Measurements from ENCODE around the gene PCDHGB7. TPM values are rescaled to one million over a fixed set of nuclear protein-coding genes. Genes with fewer than 3 reads are reported as not detected.

PCDHGB7 gene
- polyA plus RNA-seq, 1 donor (not counting 4 experiments of a cell fraction or from before 2014, with no cell fraction given), result 0.69 TPM

DNA sequence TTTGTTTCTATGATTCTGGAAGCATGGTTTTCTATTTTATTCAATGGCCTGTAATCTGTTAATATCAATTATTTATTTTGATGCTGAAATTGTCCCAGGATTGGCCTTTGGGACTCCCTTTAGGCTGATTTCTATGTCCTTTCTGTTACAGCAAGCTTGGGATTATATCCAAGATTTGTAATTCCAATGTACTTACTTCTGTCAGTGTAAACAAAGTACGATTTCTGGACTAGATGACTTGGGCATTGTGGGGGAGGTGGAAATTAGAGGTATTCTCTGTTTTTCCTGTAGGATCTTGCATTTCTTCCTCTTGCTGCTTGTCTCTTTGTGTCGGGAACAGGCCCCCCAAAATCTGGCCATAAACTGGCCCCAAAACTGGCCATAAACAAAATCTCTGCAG lies 16.5 kb downstream of the PCDHGB7 start:
- no peak overlapping the region for H3K4me2 ChIP-seq (ENCODE audit: control insufficient read depth, extremely low read depth, insufficient read depth, low read depth, low read length)
- peaks cover 11% of the 10 kb centered on the region for H3K27me3 ChIP-seq (ENCODE audit: control insufficient read depth, extremely low read depth, insufficient read depth, low read length)
- H3K27ac ChIP-seq (ENCODE audit: control insufficient read depth, insufficient read depth, low read length), result no peak overlapping the region
- TF ChIP-seq EZH2 (IDR thresholded peaks at IDR 0.05; ENCODE audit: low read length) (no peak), CTCF (optimal IDR thresholded peaks at IDR 0.05 in 1 of 3, IDR thresholded peaks at IDR 0.05 in 1 of 3, conservative IDR thresholded peaks at IDR 0.05 in 1 of 3; ENCODE audit: extremely low read depth in 1 of 3, insufficient read depth in 2 of 3, low read length in 3 of 3) (no peak)
- no peaks in the 10 kb centered on the region for H3K9me1 ChIP-seq (ENCODE audit: control insufficient read depth, extremely low read depth, insufficient read depth, low read length)
- peaks cover 14% of the 10 kb centered on the region for H3K9me3 ChIP-seq (ENCODE audit: control insufficient read depth, low read depth, low read length)
- no peaks in the 10 kb centered on the region for H3K79me2 ChIP-seq (ENCODE audit: control insufficient read depth, insufficient read depth, low read length)
- H3K9ac ChIP-seq (ENCODE audit: control insufficient read depth, extremely low read depth, insufficient read depth, low read length), result no peak overlapping the region
- dilution Hi-C loops (cut with MboI; ENCODE audit: extremely low pct_ligation_motif_present, low sequenced_read_pairs), result no loop called here
- H3K4me3 ChIP-seq (ENCODE audit: control insufficient read depth in 2 of 3, extremely low read depth in 1 of 3, insufficient read depth in 2 of 3, low read depth in 1 of 3, low read length in 3 of 3), result no peak overlapping the region
- DNase-seq (ENCODE audit: low read depth, low spot score) (no peak), FAIRE-seq (no peak)
- H3K36me3 ChIP-seq (ENCODE audit: control insufficient read depth in 2 of 2, extremely low read depth in 1 of 2, insufficient read depth in 2 of 2, low read length in 2 of 2), result no peaks in the 10 kb centered on the region
- no peaks in the 10 kb centered on the region for H3K4me1 ChIP-seq (ENCODE audit: control insufficient read depth, extremely low read depth, insufficient read depth, low read length)
- H4K20me1 ChIP-seq (ENCODE audit: control insufficient read depth, extremely low read depth, insufficient read depth, low read length), result no peaks in the 10 kb centered on the region
- no peak overlapping the region for H2AFZ ChIP-seq (ENCODE audit: control insufficient read depth, low read length)

DNA sequence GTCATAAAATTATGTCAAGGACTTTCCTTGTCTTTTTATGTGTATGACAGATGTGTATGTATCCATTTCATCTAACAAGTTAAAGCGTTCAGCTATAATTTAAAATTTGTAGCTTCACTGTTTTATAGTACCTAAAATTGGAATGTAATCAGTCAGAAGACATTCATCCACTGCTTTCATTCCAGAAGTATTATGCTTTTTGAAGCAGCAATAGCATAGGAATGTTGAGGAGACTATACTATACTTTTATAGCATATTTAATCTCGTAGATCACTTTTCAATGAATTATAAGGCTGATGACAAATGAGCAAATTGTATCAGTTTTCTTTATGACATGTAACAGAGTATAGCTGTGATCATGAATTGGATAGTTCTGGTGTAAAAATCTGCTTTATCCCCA lies 19.7 kb downstream of the PCDHGB7 start:
- Histone ChIP-seq H3K36me3 (ENCODE audit: control insufficient read depth in 2 of 2, extremely low read depth in 1 of 2, insufficient read depth in 2 of 2, low read length in 2 of 2) (no peaks in the 10 kb centered on the region), H3K9me3 (ENCODE audit: control insufficient read depth, low read depth, low read length) (peaks cover 11% of the 10 kb centered on the region), H3K27me3 (ENCODE audit: control insufficient read depth, extremely low read depth, insufficient read depth, low read length) (peaks cover under 1% of the 10 kb centered on the region), H3K4me3 (ENCODE audit: control insufficient read depth in 2 of 3, extremely low read depth in 1 of 3, insufficient read depth in 2 of 3, low read depth in 1 of 3, low read length in 3 of 3) (no peak overlapping the region), H3K79me2 (ENCODE audit: control insufficient read depth, insufficient read depth, low read length) (no peaks in the 10 kb centered on the region), H3K4me2 (ENCODE audit: control insufficient read depth, extremely low read depth, insufficient read depth, low read depth, low read length) (no peak overlapping the region), H2AFZ (ENCODE audit: control insufficient read depth, low read length) (no peak overlapping the region), H3K9me1 (ENCODE audit: control insufficient read depth, extremely low read depth, insufficient read depth, low read length) (no peaks in the 10 kb centered on the region), H3K4me1 (ENCODE audit: control insufficient read depth, extremely low read depth, insufficient read depth, low read length) (no peaks in the 10 kb centered on the region), H4K20me1 (ENCODE audit: control insufficient read depth, extremely low read depth, insufficient read depth, low read length) (no peaks in the 10 kb centered on the region), H3K27ac (ENCODE audit: control insufficient read depth, insufficient read depth, low read length) (no peak overlapping the region), H3K9ac (ENCODE audit: control insufficient read depth, extremely low read depth, insufficient read depth, low read length) (no peak overlapping the region)
- DNase-seq (ENCODE audit: low read depth, low spot score), result no peak
- no peak for TF ChIP-seq EZH2 (IDR thresholded peaks at IDR 0.05; ENCODE audit: low read length)
- no peak for TF ChIP-seq CTCF (optimal IDR thresholded peaks at IDR 0.05 in 1 of 3, IDR thresholded peaks at IDR 0.05 in 1 of 3, conservative IDR thresholded peaks at IDR 0.05 in 1 of 3; ENCODE audit: extremely low read depth in 1 of 3, insufficient read depth in 2 of 3, low read length in 3 of 3)
- dilution Hi-C loops (cut with MboI; ENCODE audit: extremely low pct_ligation_motif_present, low sequenced_read_pairs), result no loop called here
- no peak for FAIRE-seq
